WTC11 (cell line): Measurements from ENCODE around the gene DDX5. TPM values are rescaled to one million over a fixed set of nuclear protein-coding genes. Genes with fewer than 3 reads are reported as not detected.

Source experiments
- ATAC-seq: fragments of 200-7000 bp; cut with Tn5 transposase; 2 replicates; pipeline ENCODE4 v1.10.0; 2021; ENCODE audit warnings: mild to moderate bottlenecking, moderate library complexity
- Bru-seq: library from RNA; stranded (reverse); fragments of 400-500 nt; gene quantifications from one replicate; lab custom pipeline; 2021; lab: Mats Ljungman, UMichigan
- CTCF ChIA-PET: fragments of 300-600 bp; sonication (Branson Sonifier 250); formaldehyde crosslinking; loops from one replicate; lab custom pipeline; 2021; ENCODE audit warnings: antibody characterized with exemption; lab: Charles Lee
- POLR2A ChIA-PET: fragments of 350-600 bp; sonication (Branson Sonifier 250); formaldehyde crosslinking; loops from one replicate; lab custom pipeline; 2021; ENCODE audit warnings: antibody characterized with exemption; lab: Charles Lee
- DNase-seq: peaks from one replicate; pipeline ENCODE4 v3.0.0; 2021; ENCODE audit warnings: low spot score
- H3K27ac Mint-ChIP-seq: 2 replicates; pipeline ENCODE4 v1.8.0; 2021; ENCODE audit warnings: mixed read lengths
- H3K27me3 Mint-ChIP-seq: 2 replicates; pipeline ENCODE4 v1.8.0; 2021; ENCODE audit warnings: low read depth, mild to moderate bottlenecking, moderate library complexity, mixed read lengths
- H3K36me3 Mint-ChIP-seq: 2 replicates; pipeline ENCODE4 v1.8.0; 2021; ENCODE audit warnings: mixed read lengths
- H3K4me1 Mint-ChIP-seq: 2 replicates; pipeline ENCODE4 v1.8.0; 2022; ENCODE audit warnings: mixed read lengths
- H3K4me3 Mint-ChIP-seq: 2 replicates; pipeline ENCODE4 v1.8.0; 2021; ENCODE audit warnings: mild to moderate bottlenecking, moderate library complexity, mixed read lengths
- H3K9me3 Mint-ChIP-seq: 2 replicates; pipeline ENCODE4 v1.8.0; 2021; ENCODE audit warnings: mixed read lengths
- ATF1 ChIP-seq: sonication (generic); formaldehyde crosslinking; IDR thresholded peaks from 2 replicates; pipeline ENCODE4 v1.8.1; 2023; ENCODE audit warnings: mild to moderate bottlenecking, moderate library complexity, missing genetic modification reagents
- EMX1 ChIP-seq: fragments of 250-450 bp; sonication (Bioruptor Pico); IDR thresholded peaks from 2 replicates; pipeline ENCODE4 v1.8.0; 2021; ENCODE audit warnings: mild to moderate bottlenecking
- ETV6 ChIP-seq: sonication (generic); formaldehyde crosslinking; IDR thresholded peaks from 2 replicates; pipeline ENCODE4 v1.8.1; 2022; ENCODE audit warnings: mild to moderate bottlenecking, missing genetic modification reagents
- FOXK1 ChIP-seq: sonication (generic); formaldehyde crosslinking; IDR thresholded peaks from 2 replicates; pipeline ENCODE4 v1.8.0; 2022; ENCODE audit warnings: mild to moderate bottlenecking, moderate library complexity, missing genetic modification reagents
- HMGA2 ChIP-seq: fragments of 250-450 bp; sonication (Bioruptor Pico); IDR thresholded peaks from 2 replicates; pipeline ENCODE4 v1.4.0; 2021; ENCODE audit warnings: mild to moderate bottlenecking, moderate library complexity
- JAZF1 ChIP-seq: fragments of 250-450 bp; sonication (Bioruptor Pico); IDR thresholded peaks from 2 replicates; pipeline ENCODE4 v1.9.0; 2021; ENCODE audit warnings: moderate library complexity, mild to moderate bottlenecking, inconsistent platforms
- NFATC4 ChIP-seq: fragments of 250-450 bp; sonication (Bioruptor Pico); IDR thresholded peaks from 2 replicates; pipeline ENCODE4 v1.9.0; 2021; ENCODE audit warnings: mild to moderate bottlenecking
- NR2C2 ChIP-seq: sonication (generic); formaldehyde crosslinking; IDR thresholded peaks from 2 replicates; pipeline ENCODE4 v1.8.0; 2022; ENCODE audit warnings: mild to moderate bottlenecking, missing genetic modification reagents
- NR3C1 ChIP-seq: sonication (generic); formaldehyde crosslinking; conservative IDR thresholded peaks from 2 replicates; pipeline ENCODE4 v1.8.1; 2023; ENCODE audit warnings: low read depth, mild to moderate bottlenecking, missing genetic modification reagents
- OVOL2 ChIP-seq: fragments of 250-450 bp; sonication (Bioruptor Pico); IDR thresholded peaks from 2 replicates; pipeline ENCODE4 v1.9.0; 2021; ENCODE audit warnings: mild to moderate bottlenecking, borderline replicate concordance
- PRRX2 ChIP-seq: fragments of 250-450 bp; sonication (Bioruptor Pico); IDR thresholded peaks from 2 replicates; pipeline ENCODE4 v1.8.0; 2021; ENCODE audit warnings: mild to moderate bottlenecking
- SOX15 ChIP-seq: fragments of 250-450 bp; sonication (Bioruptor Pico); IDR thresholded peaks from 2 replicates; pipeline ENCODE4 v1.9.0; 2021; ENCODE audit warnings: mild to moderate bottlenecking
- TEAD1 ChIP-seq: sonication (generic); formaldehyde crosslinking; IDR thresholded peaks from 2 replicates; pipeline ENCODE4 v1.8.0; 2022; ENCODE audit warnings: mild to moderate bottlenecking, missing genetic modification reagents
- ZNF121 ChIP-seq: sonication (generic); formaldehyde crosslinking; IDR thresholded peaks from 2 replicates; pipeline ENCODE4 v1.8.0; 2023; ENCODE audit warnings: missing genetic modification reagents
- ZNF219 ChIP-seq: sonication (generic); formaldehyde crosslinking; IDR thresholded peaks from 2 replicates; pipeline ENCODE4 v1.8.0; 2023; ENCODE audit warnings: missing genetic modification reagents, mild to moderate bottlenecking, borderline replicate concordance
- ZNF232 ChIP-seq: sonication (generic); formaldehyde crosslinking; IDR thresholded peaks from 2 replicates; pipeline ENCODE4 v1.8.0; 2022; ENCODE audit warnings: mild to moderate bottlenecking, missing genetic modification reagents
- ZNF263 ChIP-seq: sonication (generic); formaldehyde crosslinking; IDR thresholded peaks from 2 replicates; pipeline ENCODE4 v1.8.1; 2022; ENCODE audit warnings: low read depth, mild to moderate bottlenecking, moderate library complexity, missing genetic modification reagents
- ZNF416 ChIP-seq: fragments of 250-450 bp; sonication (Bioruptor Pico); IDR thresholded peaks from 2 replicates; pipeline ENCODE4 v1.9.0; 2021; ENCODE audit warnings: mild to moderate bottlenecking, inconsistent platforms
- ZNF512 ChIP-seq: sonication (generic); formaldehyde crosslinking; IDR thresholded peaks from 2 replicates; pipeline ENCODE4 v1.8.1; 2022; ENCODE audit warnings: missing genetic modification reagents, borderline replicate concordance
- ZNF671 ChIP-seq: fragments of 250-450 bp; sonication (Bioruptor Pico); IDR thresholded peaks from 2 replicates; pipeline ENCODE4 v1.8.0; 2021; ENCODE audit warnings: mild to moderate bottlenecking
- long read RNA-seq, 3 experiments: library from RNA in 1 of 3; library from capped mRNA in 1 of 3; library from polyadenylated mRNA in 1 of 3; unstranded in 2 of 3; stranded (forward) in 1 of 3; transcript quantifications; one replicate each; pipeline ENCODE4 v2.0.0, GENCODE V29; 2021
- total RNA-seq: library from RNA; stranded (reverse); gene quantifications from 3 replicates; pipeline ENCODE4 v1.2.3, GENCODE V29; 2021
- TF ChIP-seq, protein P1 (sequence below): sonication (generic); formaldehyde crosslinking; conservative IDR thresholded peaks from 2 replicates; pipeline ENCODE4 v1.8.1; 2022; ENCODE audit warnings: mild to moderate bottlenecking, missing genetic modification reagents
- TF ChIP-seq, protein P2 (sequence below): sonication (generic); formaldehyde crosslinking; IDR thresholded peaks from 2 replicates; pipeline ENCODE4 v1.8.0; 2023; ENCODE audit warnings: missing genetic modification reagents
- TF ChIP-seq, protein P3 (sequence below): fragments of 250-450 bp; sonication (Bioruptor Pico); IDR thresholded peaks from 2 replicates; pipeline ENCODE4 v1.9.0; 2021; ENCODE audit warnings: mild to moderate bottlenecking, borderline replicate concordance
- TF ChIP-seq, protein P4 (sequence below): sonication (generic); formaldehyde crosslinking; IDR thresholded peaks from 2 replicates; pipeline ENCODE4 v1.8.1; 2022; ENCODE audit warnings: low read depth, mild to moderate bottlenecking, moderate library complexity, missing genetic modification reagents, borderline replicate concordance
- TF ChIP-seq, protein P5 (sequence below): sonication (generic); formaldehyde crosslinking; IDR thresholded peaks from 2 replicates; pipeline ENCODE4 v1.8.0; 2022; ENCODE audit warnings: mild to moderate bottlenecking, missing genetic modification reagents
- TF ChIP-seq, protein P6 (sequence below): fragments of 250-450 bp; sonication (Bioruptor Pico); IDR thresholded peaks from 2 replicates; pipeline ENCODE4 v2.1.2; 2022; ENCODE audit warnings: mild to moderate bottlenecking, moderate library complexity

DDX5 gene
- total RNA-seq (543 to 612 TPM (median 563 TPM) in 3 replicates), Bru-seq, nascent RNA (percentile 100 among the genes with signal in this experiment)
- long read RNA-seq, experiment 1, transcript DDX5-215 (12 exons, 3,558 nt), result minor isoform, 63 of 2,189 reads
- long read RNA-seq, experiment 1, transcript DDX5-201 (13 exons, 2,554 nt), result major isoform, 1,583 of 2,189 reads
- long read RNA-seq, experiment 1, partial matches to known transcripts, result 414 of 2,189 reads
- long read RNA-seq, experiment 1, other reads (novel, unspliced or antisense), result 122 of 2,189 reads
- long read RNA-seq, experiment 2, transcript DDX5-201 (13 exons, 2,554 nt), result major isoform, 204 of 415 reads
- long read RNA-seq, experiment 2, partial matches to known transcripts, result 109 of 415 reads
- long read RNA-seq, experiment 2, other reads (novel, unspliced or antisense), result 95 of 415 reads
- long read RNA-seq, experiment 3, transcript DDX5-201 (13 exons, 2,554 nt), result major isoform, 801 of 991 reads
- long read RNA-seq, experiment 3, partial matches to known transcripts, result 84 of 991 reads
- long read RNA-seq, experiment 3, other reads (novel, unspliced or antisense), result 99 of 991 reads

- POLR2A ChIA-PET, result interaction anchor here (0.5 to 3.3 kb wide), 8 partner anchors 10 to 272 kb away, joined by 3 to 53 read pairs (median 4); partner anchors contain the start of gene POLG2
- TF ChIP-seq SOX15 (no peak), ATF1 (no peak), ETV6 (CRISPR knock-in tag) (peak; percentile 11), OVOL2 (CRISPR knock-in tag) (no peak), JAZF1 (CRISPR knock-in tag) (no peak), ZNF232 (CRISPR knock-in tag) (0 out of 2 replicates have a peak, but pooled peaks have one; percentile 33), ZNF416 (CRISPR knock-in tag) (peak; percentile 72), ZNF671 (no peak), HMGA2 (CRISPR knock-in tag) (no peak), ZNF512 (no peak), PRRX2 (CRISPR knock-in tag) (no peak), EMX1 (no peak), NFATC4 (0 out of 2 replicates have a peak, but pooled peaks have one; percentile 60), ZNF121 (CRISPR knock-in tag) (no peak), ZNF263 (CRISPR knock-in tag) (no peak), NR3C1 (CRISPR knock-in tag) (no peak), NR2C2 (no peak), TEAD1 (CRISPR knock-in tag) (no peak), FOXK1 (no peak; the same call in 1 of the 2 replicates), ZNF219 (CRISPR knock-in tag) (no peak)
- TF ChIP-seq, protein P1, sequence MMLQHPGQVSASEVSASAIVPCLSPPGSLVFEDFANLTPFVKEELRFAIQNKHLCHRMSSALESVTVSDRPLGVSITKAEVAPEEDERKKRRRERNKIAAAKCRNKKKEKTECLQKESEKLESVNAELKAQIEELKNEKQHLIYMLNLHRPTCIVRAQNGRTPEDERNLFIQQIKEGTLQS (CRISPR knock-in tag), result no peak
- TF ChIP-seq, protein P2, sequence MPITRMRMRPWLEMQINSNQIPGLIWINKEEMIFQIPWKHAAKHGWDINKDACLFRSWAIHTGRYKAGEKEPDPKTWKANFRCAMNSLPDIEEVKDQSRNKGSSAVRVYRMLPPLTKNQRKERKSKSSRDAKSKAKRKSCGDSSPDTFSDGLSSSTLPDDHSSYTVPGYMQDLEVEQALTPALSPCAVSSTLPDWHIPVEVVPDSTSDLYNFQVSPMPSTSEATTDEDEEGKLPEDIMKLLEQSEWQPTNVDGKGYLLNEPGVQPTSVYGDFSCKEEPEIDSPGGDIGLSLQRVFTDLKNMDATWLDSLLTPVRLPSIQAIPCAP, result no peak
- TF ChIP-seq, protein P3, sequence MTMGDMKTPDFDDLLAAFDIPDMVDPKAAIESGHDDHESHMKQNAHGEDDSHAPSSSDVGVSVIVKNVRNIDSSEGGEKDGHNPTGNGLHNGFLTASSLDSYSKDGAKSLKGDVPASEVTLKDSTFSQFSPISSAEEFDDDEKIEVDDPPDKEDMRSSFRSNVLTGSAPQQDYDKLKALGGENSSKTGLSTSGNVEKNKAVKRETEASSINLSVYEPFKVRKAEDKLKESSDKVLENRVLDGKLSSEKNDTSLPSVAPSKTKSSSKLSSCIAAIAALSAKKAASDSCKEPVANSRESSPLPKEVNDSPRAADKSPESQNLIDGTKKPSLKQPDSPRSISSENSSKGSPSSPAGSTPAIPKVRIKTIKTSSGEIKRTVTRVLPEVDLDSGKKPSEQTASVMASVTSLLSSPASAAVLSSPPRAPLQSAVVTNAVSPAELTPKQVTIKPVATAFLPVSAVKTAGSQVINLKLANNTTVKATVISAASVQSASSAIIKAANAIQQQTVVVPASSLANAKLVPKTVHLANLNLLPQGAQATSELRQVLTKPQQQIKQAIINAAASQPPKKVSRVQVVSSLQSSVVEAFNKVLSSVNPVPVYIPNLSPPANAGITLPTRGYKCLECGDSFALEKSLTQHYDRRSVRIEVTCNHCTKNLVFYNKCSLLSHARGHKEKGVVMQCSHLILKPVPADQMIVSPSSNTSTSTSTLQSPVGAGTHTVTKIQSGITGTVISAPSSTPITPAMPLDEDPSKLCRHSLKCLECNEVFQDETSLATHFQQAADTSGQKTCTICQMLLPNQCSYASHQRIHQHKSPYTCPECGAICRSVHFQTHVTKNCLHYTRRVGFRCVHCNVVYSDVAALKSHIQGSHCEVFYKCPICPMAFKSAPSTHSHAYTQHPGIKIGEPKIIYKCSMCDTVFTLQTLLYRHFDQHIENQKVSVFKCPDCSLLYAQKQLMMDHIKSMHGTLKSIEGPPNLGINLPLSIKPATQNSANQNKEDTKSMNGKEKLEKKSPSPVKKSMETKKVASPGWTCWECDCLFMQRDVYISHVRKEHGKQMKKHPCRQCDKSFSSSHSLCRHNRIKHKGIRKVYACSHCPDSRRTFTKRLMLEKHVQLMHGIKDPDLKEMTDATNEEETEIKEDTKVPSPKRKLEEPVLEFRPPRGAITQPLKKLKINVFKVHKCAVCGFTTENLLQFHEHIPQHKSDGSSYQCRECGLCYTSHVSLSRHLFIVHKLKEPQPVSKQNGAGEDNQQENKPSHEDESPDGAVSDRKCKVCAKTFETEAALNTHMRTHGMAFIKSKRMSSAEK (CRISPR knock-in tag), result no peak
- TF ChIP-seq, protein P4, sequence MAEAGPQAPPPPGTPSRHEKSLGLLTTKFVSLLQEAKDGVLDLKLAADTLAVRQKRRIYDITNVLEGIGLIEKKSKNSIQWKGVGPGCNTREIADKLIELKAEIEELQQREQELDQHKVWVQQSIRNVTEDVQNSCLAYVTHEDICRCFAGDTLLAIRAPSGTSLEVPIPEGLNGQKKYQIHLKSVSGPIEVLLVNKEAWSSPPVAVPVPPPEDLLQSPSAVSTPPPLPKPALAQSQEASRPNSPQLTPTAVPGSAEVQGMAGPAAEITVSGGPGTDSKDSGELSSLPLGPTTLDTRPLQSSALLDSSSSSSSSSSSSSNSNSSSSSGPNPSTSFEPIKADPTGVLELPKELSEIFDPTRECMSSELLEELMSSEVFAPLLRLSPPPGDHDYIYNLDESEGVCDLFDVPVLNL (CRISPR knock-in tag), result no peak
- TF ChIP-seq, protein P5, sequence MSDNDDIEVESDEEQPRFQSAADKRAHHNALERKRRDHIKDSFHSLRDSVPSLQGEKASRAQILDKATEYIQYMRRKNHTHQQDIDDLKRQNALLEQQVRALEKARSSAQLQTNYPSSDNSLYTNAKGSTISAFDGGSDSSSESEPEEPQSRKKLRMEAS (CRISPR knock-in tag), result no peak
- TF ChIP-seq, protein P6, sequence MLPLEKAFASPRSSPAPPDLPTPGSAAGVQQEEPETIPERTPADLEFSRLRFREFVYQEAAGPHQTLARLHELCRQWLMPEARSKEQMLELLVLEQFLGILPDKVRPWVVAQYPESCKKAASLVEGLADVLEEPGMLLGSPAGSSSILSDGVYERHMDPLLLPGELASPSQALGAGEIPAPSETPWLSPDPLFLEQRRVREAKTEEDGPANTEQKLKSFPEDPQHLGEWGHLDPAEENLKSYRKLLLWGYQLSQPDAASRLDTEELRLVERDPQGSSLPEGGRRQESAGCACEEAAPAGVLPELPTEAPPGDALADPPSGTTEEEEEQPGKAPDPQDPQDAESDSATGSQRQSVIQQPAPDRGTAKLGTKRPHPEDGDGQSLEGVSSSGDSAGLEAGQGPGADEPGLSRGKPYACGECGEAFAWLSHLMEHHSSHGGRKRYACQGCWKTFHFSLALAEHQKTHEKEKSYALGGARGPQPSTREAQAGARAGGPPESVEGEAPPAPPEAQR (CRISPR knock-in tag), result no peak
Observed at GRCh38 chr17:64506201-64506575, at the start of gene DDX5. TSS of gene DDX5 (minus strand) at chr17:64506289. CDS start at chr17:64506119, 170 bp downstream.

More at GRCh38 chr17:64506201-64506575, at the start of gene DDX5:
- H3K4me3 Mint-ChIP-seq, result peak within 1 kb of the TSS; percentile 98
- H3K27ac Mint-ChIP-seq, result peak within 1 kb of the TSS; percentile 99
- DNase-seq (peak; percentile 97), ATAC-seq (peak; percentile 81)
- H3K36me3 Mint-ChIP-seq, result peaks cover 73% of the 10 kb centered on the region
- H3K4me1 Mint-ChIP-seq, result peaks cover 56% of the 10 kb centered on the region
- no peaks in the 10 kb centered on the region for H3K9me3 Mint-ChIP-seq
- CTCF ChIA-PET, result interaction anchor here (1.2 to 1.6 kb wide), 4 partner anchors 9 to 268 kb away, joined by 3 to 9 read pairs (median 8); partner anchors contain the start of gene POLG2
- no peaks in the 10 kb centered on the region; the same call in 1 of the 2 replicates for H3K27me3 Mint-ChIP-seq
